ENCODE measurements around the gene AP2B1. TPM values are rescaled to one million over a fixed set of nuclear protein-coding genes. Genes with fewer than 3 reads are reported as not detected.

AP2B1 gene
- total RNA-seq, 1 experiment from 2014 or later: 198 TPM

DNA sequence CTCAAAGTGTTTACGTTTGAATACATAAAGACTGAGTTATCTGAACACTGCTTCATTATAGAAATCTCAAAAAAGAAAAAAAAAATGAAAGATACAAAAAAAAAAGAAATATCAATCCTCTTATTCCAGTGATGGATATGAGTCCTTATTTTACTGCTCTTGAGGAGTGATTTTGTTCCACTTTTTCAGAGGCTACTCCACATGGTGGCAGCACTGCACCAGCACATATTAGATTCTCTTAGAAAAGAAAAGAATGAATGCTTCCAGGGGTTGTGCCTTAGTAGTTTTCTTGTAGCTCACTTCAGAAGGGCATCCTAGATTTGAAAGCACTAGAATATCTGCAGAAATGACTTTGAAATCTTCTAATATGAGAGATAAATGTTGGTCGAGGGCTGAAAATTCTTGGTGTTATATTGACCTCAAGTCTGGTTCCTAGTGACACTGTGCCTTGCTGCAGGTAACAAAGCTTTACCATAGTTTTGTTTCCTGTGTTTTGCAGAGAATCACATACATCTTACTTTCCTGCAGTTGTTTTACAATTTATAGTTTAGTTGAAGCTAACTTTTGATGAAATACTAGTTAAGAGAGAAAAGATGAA is 25.9 kb downstream of the AP2B1 start:
- ATAC-seq (peak; percentile 58), DNase-seq (ENCODE audit: low read depth, low spot score) (peak; percentile 12)
- peaks cover 43% of the 10 kb centered on the region for H3K79me2 ChIP-seq (ENCODE audit: insufficient read depth, low read length)
- ChIA-PET CTCF (interaction anchor here (0.6 to 2.7 kb wide), 9 partner anchors 18 to 196 kb away, joined by 3 to 40 read pairs (median 3); no protein-coding TSS in a partner anchor), POLR2A (interaction anchor here (1.9 kb wide), 1 partner anchor 134 kb away, joined by 4 read pairs; no protein-coding TSS in a partner anchor), RAD21 (ENCODE audit: low non-redundant PET in 1 of 2, low total read pairs in 2 of 2, uncharacterized antibody in 2 of 2, unreplicated experiment in 2 of 2) (interaction anchor here (1.2 to 1.7 kb wide), 2 partner anchors 134 kb away, joined by 5 to 7 read pairs; no protein-coding TSS in a partner anchor)
- no peaks in the 10 kb centered on the region for H3K9me3 ChIP-seq (ENCODE audit: control insufficient read depth in 1 of 2, insufficient read depth in 1 of 2, low read depth in 1 of 2, low read length in 2 of 2)
- BruUV-seq (replicated peaks): no TSS peak
- TF ChIP-seq, protein P1, sequence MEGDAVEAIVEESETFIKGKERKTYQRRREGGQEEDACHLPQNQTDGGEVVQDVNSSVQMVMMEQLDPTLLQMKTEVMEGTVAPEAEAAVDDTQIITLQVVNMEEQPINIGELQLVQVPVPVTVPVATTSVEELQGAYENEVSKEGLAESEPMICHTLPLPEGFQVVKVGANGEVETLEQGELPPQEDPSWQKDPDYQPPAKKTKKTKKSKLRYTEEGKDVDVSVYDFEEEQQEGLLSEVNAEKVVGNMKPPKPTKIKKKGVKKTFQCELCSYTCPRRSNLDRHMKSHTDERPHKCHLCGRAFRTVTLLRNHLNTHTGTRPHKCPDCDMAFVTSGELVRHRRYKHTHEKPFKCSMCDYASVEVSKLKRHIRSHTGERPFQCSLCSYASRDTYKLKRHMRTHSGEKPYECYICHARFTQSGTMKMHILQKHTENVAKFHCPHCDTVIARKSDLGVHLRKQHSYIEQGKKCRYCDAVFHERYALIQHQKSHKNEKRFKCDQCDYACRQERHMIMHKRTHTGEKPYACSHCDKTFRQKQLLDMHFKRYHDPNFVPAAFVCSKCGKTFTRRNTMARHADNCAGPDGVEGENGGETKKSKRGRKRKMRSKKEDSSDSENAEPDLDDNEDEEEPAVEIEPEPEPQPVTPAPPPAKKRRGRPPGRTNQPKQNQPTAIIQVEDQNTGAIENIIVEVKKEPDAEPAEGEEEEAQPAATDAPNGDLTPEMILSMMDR (IDR thresholded peaks at IDR 0.05 in 2 of 3, conservative IDR thresholded peaks at IDR 0.05 in 1 of 3; ENCODE audit: borderline replicate concordance in 1 of 3, insufficient read depth in 1 of 3, low read depth in 2 of 3, low read length in 2 of 3): peak; percentile 44 to 75 (median 68); a peak in 5 of 6 replicates
- no peak for TF ChIP-seq JUND (IDR thresholded peaks at IDR 0.05)
- peak; percentile 62 for TF ChIP-seq RAD21 (IDR thresholded peaks at IDR 0.05; ENCODE audit: low read depth)
- TF ChIP-seq SIN3A (IDR thresholded peaks at IDR 0.05; ENCODE audit: low read depth): no peak
- no peak for TF ChIP-seq YY1 (IDR thresholded peaks at IDR 0.05; ENCODE audit: extremely low read depth, insufficient replicate concordance, low read depth, low read length)
- TF ChIP-seq, protein P2, sequence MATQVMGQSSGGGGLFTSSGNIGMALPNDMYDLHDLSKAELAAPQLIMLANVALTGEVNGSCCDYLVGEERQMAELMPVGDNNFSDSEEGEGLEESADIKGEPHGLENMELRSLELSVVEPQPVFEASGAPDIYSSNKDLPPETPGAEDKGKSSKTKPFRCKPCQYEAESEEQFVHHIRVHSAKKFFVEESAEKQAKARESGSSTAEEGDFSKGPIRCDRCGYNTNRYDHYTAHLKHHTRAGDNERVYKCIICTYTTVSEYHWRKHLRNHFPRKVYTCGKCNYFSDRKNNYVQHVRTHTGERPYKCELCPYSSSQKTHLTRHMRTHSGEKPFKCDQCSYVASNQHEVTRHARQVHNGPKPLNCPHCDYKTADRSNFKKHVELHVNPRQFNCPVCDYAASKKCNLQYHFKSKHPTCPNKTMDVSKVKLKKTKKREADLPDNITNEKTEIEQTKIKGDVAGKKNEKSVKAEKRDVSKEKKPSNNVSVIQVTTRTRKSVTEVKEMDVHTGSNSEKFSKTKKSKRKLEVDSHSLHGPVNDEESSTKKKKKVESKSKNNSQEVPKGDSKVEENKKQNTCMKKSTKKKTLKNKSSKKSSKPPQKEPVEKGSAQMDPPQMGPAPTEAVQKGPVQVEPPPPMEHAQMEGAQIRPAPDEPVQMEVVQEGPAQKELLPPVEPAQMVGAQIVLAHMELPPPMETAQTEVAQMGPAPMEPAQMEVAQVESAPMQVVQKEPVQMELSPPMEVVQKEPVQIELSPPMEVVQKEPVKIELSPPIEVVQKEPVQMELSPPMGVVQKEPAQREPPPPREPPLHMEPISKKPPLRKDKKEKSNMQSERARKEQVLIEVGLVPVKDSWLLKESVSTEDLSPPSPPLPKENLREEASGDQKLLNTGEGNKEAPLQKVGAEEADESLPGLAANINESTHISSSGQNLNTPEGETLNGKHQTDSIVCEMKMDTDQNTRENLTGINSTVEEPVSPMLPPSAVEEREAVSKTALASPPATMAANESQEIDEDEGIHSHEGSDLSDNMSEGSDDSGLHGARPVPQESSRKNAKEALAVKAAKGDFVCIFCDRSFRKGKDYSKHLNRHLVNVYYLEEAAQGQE (IDR thresholded peaks at IDR 0.05; ENCODE audit: low read depth): no peak
- no peak for TF ChIP-seq TCF7L2 (IDR thresholded peaks at IDR 0.05; ENCODE audit: borderline replicate concordance, extremely low read depth, insufficient read depth, insufficient read length)
- TF ChIP-seq CEBPB (IDR thresholded peaks at IDR 0.05; ENCODE audit: low read depth): no peak
- H4K20me1 ChIP-seq (ENCODE audit: insufficient read depth): 0 out of 2 replicates have a peak, but pooled peaks cover 4% of the 10 kb centered on the region
- intact Hi-C loops (cut with micrococcal nuclease): loop anchor here (1.0 to 10.0 kb wide), 2 partner anchors 134 to 192 kb away; partner anchors contain the start of gene TAF15
- H3K4me3 ChIP-seq (replicated peaks in 1 of 2; ENCODE audit: low read depth in 1 of 2, low read length in 2 of 2): no peak overlapping the region
- no peak overlapping the region for H2AFZ ChIP-seq (ENCODE audit: low read depth, low read length, poor library complexity, severe bottlenecking)
- H3K36me3 ChIP-seq (ENCODE audit: control insufficient read depth in 1 of 2, insufficient read depth in 2 of 2, low read length in 2 of 2): peaks cover 16 to 26% of the 10 kb centered on the region in 2 experiments; a peak in 3 of 4 replicates
- H3K27me3 ChIP-seq (ENCODE audit: insufficient read depth, low read length): no peaks in the 10 kb centered on the region
- H3K9me2 ChIP-seq (ENCODE audit: insufficient read depth): no peaks in the 10 kb centered on the region
- no peak overlapping the region for H3K4me2 ChIP-seq (ENCODE audit: low read length)
- no peaks in the 10 kb centered on the region for H3K4me1 ChIP-seq (ENCODE audit: control insufficient read depth in 1 of 2, insufficient read depth in 2 of 2, low read length in 2 of 2)
- no peak overlapping the region for H3K27ac ChIP-seq (ENCODE audit: low read depth, low read length)
- no peak overlapping the region for H3K9ac ChIP-seq (ENCODE audit: low read length)
